PC-9 (cell line): ENCODE results near the gene SYDE2. TPM values are rescaled to one million over a fixed set of nuclear protein-coding genes. Genes with fewer than 3 reads are reported as not detected.
"Not testable (repeated sequence)": the region's sequence is repeated elsewhere in the genome, so short reads cannot be mapped to it uniquely, and the experiment has no call there.

Source experiments
- BruUV-seq: library from RNA; stranded (reverse); fragments of 400-500 nt; replicated peaks from 2 replicates; lab custom pipeline; 2021; lab: Mats Ljungman, UMichigan
- CTCF ChIA-PET: fragments of 300-600 bp; sonication (Branson Sonifier 250); formaldehyde crosslinking; loops from one replicate; lab custom pipeline; 2022; ENCODE audit warnings: antibody characterized with exemption; lab: Charles Lee
- POLR2A ChIA-PET: fragments of 300-600 bp; sonication (Branson Sonifier 250); formaldehyde crosslinking; loops from one replicate; lab custom pipeline; 2022; ENCODE audit warnings: antibody characterized with exemption; ENCODE audit not compliant: unreplicated experiment; lab: Charles Lee
- DNase-seq, 2 experiments: peaks; one replicate each; pipeline versions ENCODE4 v3.0.0 to v3.0.0-alpha.2; 2015 to 2022; ENCODE audit warnings: mixed read lengths in 1 of 2
- H2AFZ ChIP-seq: fragments of 200-600 bp; sonication (generic); 2 replicates; pipeline ENCODE4 v1.8.1; 2017; ENCODE audit warnings: antibody characterized with exemption
- H3F3A ChIP-seq: fragments of 200-600 bp; sonication (generic); 2 replicates; pipeline ENCODE4 v1.8.1; 2017; ENCODE audit warnings: antibody characterized with exemption, mild to moderate bottlenecking, low read depth; ENCODE audit not compliant: insufficient read depth
- H3K27ac ChIP-seq: fragments of 200-600 bp; sonication (generic); 2 replicates; pipeline ENCODE4 v1.6.1; 2016; ENCODE audit warnings: mixed run types
- H3K27me3 ChIP-seq: fragments of 200-600 bp; sonication (generic); 2 replicates; pipeline ENCODE4 v1.6.1; 2016; ENCODE audit warnings: low read depth, mixed run types; ENCODE audit not compliant: insufficient read depth
- H3K36me3 ChIP-seq: fragments of 200-600 bp; sonication (generic); 2 replicates; pipeline ENCODE4 v1.6.1; 2016; ENCODE audit warnings: low read depth, mixed run types
- H3K4me1 ChIP-seq: fragments of 200-600 bp; sonication (generic); replicated peaks from 2 replicates; pipeline ENCODE4 v1.6.1; 2016; ENCODE audit warnings: mixed run types; ENCODE audit not compliant: insufficient read depth
- H3K4me2 ChIP-seq: fragments of 200-600 bp; sonication (generic); 2 replicates; pipeline ENCODE4 v1.6.1; 2017; ENCODE audit warnings: mixed run types
- H3K4me3 ChIP-seq: fragments of 200-600 bp; sonication (generic); 2 replicates; pipeline ENCODE4 v1.6.1; 2016; ENCODE audit warnings: mixed run types
- H3K79me2 ChIP-seq: fragments of 200-600 bp; sonication (generic); 2 replicates; pipeline ENCODE4 v1.6.1; 2017; ENCODE audit warnings: low read depth, mixed run types
- H3K9me2 ChIP-seq: fragments of 200-600 bp; sonication (generic); 2 replicates; pipeline ENCODE4 v1.8.1; 2017; ENCODE audit warnings: mild to moderate bottlenecking; ENCODE audit not compliant: insufficient read depth
- H3K9me3 ChIP-seq: fragments of 200-600 bp; sonication (generic); 2 replicates; pipeline ENCODE4 v1.8.1; 2016; ENCODE audit warnings: low read depth; ENCODE audit not compliant: insufficient read depth
- H4K20me1 ChIP-seq: fragments of 200-600 bp; sonication (generic); 2 replicates; pipeline ENCODE4 v1.8.1; 2017; ENCODE audit not compliant: insufficient read depth
- CTCF ChIP-seq: fragments of 200-600 bp; sonication (generic); conservative IDR thresholded peaks from 2 replicates; pipeline ENCODE4 v1.6.1; 2017; ENCODE audit warnings: mixed run types, antibody characterized with exemption, mild to moderate bottlenecking, moderate library complexity
- EZH2 ChIP-seq: fragments of 200-600 bp; sonication (generic); IDR thresholded peaks from 2 replicates; pipeline ENCODE4 v1.8.0; 2017; ENCODE audit warnings: antibody characterized with exemption, low read depth
- intact Hi-C: fragments of 100-400 bp; cut with micrococcal nuclease; formaldehyde crosslinking; loops from one replicate; pipeline ENCODE4 v1.10.0; 2022; ENCODE audit not compliant: unreplicated experiment
- total RNA-seq: library from RNA; stranded (reverse); gene quantifications from 2 replicates; pipeline ENCODE4 v1.2.3, GENCODE V29; 2021

SYDE2 gene
- total RNA-seq, 1 experiment from 2014 or later = 10.3 TPM

- no peak overlapping the region for H3K4me2 ChIP-seq
- H3K36me3 ChIP-seq = peaks cover 27% of the 10 kb centered on the region
- POLR2A ChIA-PET = no interaction called here
- H2AFZ ChIP-seq = no peak overlapping the region
- DNase-seq = no peak
- peaks cover 41% of the 10 kb centered on the region for H3K79me2 ChIP-seq
- intact Hi-C loops = no loop called here
- 0 out of 2 replicates have a peak, but pooled peaks cover 2% of the 10 kb centered on the region for H3K9me3 ChIP-seq
- H3K9me2 ChIP-seq = no peaks in the 10 kb centered on the region; the same call in 1 of the 2 replicates
- H3K27ac ChIP-seq = no peak overlapping the region
- TF ChIP-seq CTCF (no peak), EZH2 (no peak)
- 0 out of 2 replicates have a peak, but pooled peaks cover 3% of the 10 kb centered on the region for H4K20me1 ChIP-seq
- no peak overlapping the region for H3K4me3 ChIP-seq
- H3K27me3 ChIP-seq = no peaks in the 10 kb centered on the region
- no peaks in the 10 kb centered on the region for H3K4me1 ChIP-seq
- BruUV-seq = no TSS peak
- CTCF ChIA-PET = no interaction called here
- no peaks in the 10 kb centered on the region; the same call in 1 of the 2 replicates for H3F3A ChIP-seq
Observed at GRCh38 chr1:85188530-85188929, 12.3 kb downstream of the SYDE2 start.

GRCh38 chr1:85187021-85187420 is 13.8 kb downstream of the SYDE2 start:
- H2AFZ ChIP-seq, H3K27me3 ChIP-seq, H4K20me1 ChIP-seq, H3K9me2 ChIP-seq, H3K4me3 ChIP-seq, H3K9me3 ChIP-seq, CTCF ChIA-PET, H3K4me1 ChIP-seq, DNase-seq, H3F3A ChIP-seq, H3K27ac ChIP-seq, POLR2A ChIA-PET, H3K4me2 ChIP-seq, intact Hi-C loops, BruUV-seq: not testable (repeated sequence)
- Histone ChIP-seq H3K36me3 (peaks cover 41% of the 10 kb centered on the region), H3K79me2 (peaks cover 26% of the 10 kb centered on the region)

GRCh38 chr1:85184245-85184644 is 16.6 kb downstream of the SYDE2 start:
- DNase-seq = no peak
- no peak overlapping the region for H3K4me3 ChIP-seq
- no peaks in the 10 kb centered on the region for H3K9me3 ChIP-seq
- H3K27me3 ChIP-seq = no peaks in the 10 kb centered on the region
- no peaks in the 10 kb centered on the region for H3K4me1 ChIP-seq
- ChIA-PET CTCF (no interaction called here), POLR2A (no interaction called here)
- H3K4me2 ChIP-seq = no peak overlapping the region
- peaks cover 37% of the 10 kb centered on the region for H3K36me3 ChIP-seq
- intact Hi-C loops = no loop called here
- BruUV-seq = no TSS peak
- TF ChIP-seq CTCF (no peak), EZH2 (no peak)
- no peak overlapping the region for H3K27ac ChIP-seq
- H3F3A ChIP-seq = no peaks in the 10 kb centered on the region; the same call in 1 of the 2 replicates
- peaks cover 12% of the 10 kb centered on the region; the same call in 1 of the 2 replicates for H3K79me2 ChIP-seq
- H4K20me1 ChIP-seq = no peaks in the 10 kb centered on the region
- H3K9me2 ChIP-seq = no peaks in the 10 kb centered on the region
- H2AFZ ChIP-seq = no peak overlapping the region

GRCh38 chr1:85182700-85183099 is 18.1 kb downstream of the SYDE2 start:
- no peaks in the 10 kb centered on the region for H3K9me3 ChIP-seq
- peaks cover 24% of the 10 kb centered on the region for H3K36me3 ChIP-seq
- no peaks in the 10 kb centered on the region for H3K4me1 ChIP-seq
- TF ChIP-seq EZH2 (no peak), CTCF (no peak)
- H3F3A ChIP-seq = no peaks in the 10 kb centered on the region; the same call in 1 of the 2 replicates
- no TSS peak for BruUV-seq
- intact Hi-C loops = no loop called here
- CTCF ChIA-PET = no interaction called here
- no peaks in the 10 kb centered on the region for H4K20me1 ChIP-seq
- no peak overlapping the region for H3K4me2 ChIP-seq
- DNase-seq = no peak
- H3K27ac ChIP-seq = no peak overlapping the region
- H2AFZ ChIP-seq = no peak overlapping the region
- H3K27me3 ChIP-seq = no peaks in the 10 kb centered on the region
- no peak overlapping the region for H3K4me3 ChIP-seq
- H3K9me2 ChIP-seq = no peaks in the 10 kb centered on the region
- POLR2A ChIA-PET = interaction anchor here (0.6 kb wide), 1 partner anchor 1211 kb away, joined by 4 read pairs; no protein-coding TSS in a partner anchor
- H3K79me2 ChIP-seq = peaks cover 5% of the 10 kb centered on the region
